GM18907 (cell line): ENCODE measurements around the gene RANBP2.
"Not testable (repeated sequence)": the region's sequence is repeated elsewhere in the genome, so short reads cannot be mapped to it uniquely, and the experiment has no call there.

Experiments used
- ATAC-seq: cut with Tn5 transposase; IDR thresholded peaks from one replicate; pipeline ENCODE4 v1.9.1; 2021; ENCODE audit warnings: mild to moderate bottlenecking, moderate library complexity; ENCODE audit not compliant: unreplicated experiment

RANBP2 gene

GRCh38 chr2:108719149-108720044, at the start of gene RANBP2:
RANBP2 (plus strand) TSS chr2:108719482; CDS start chr2:108719607, 125 bp downstream.
- peak; percentile 100 for ATAC-seq

- not testable (repeated sequence) for ATAC-seq
These were observed 49.0 kb upstream of the RANBP2 start for GRCh38 chr2:108670282-108670681.

- not testable (repeated sequence) for ATAC-seq
These were observed 47.0 kb upstream of the RANBP2 start for GRCh38 chr2:108672200-108672805.

- ATAC-seq, result not testable (repeated sequence)
These were observed 42.8 kb upstream of the RANBP2 start for GRCh38 chr2:108676522-108676921.

GRCh38 chr2:108677239-108677744, 42.0 kb upstream of the RANBP2 start:
- ATAC-seq, result not testable (repeated sequence)

- not testable (repeated sequence) for ATAC-seq
These were observed 41.1 kb upstream of the RANBP2 start for GRCh38 chr2:108678198-108678651.

- ATAC-seq, result not testable (repeated sequence)
These were observed 38.5 kb upstream of the RANBP2 start for GRCh38 chr2:108680805-108681204.

GRCh38 chr2:108688818-108689756, 30.2 kb upstream of the RANBP2 start:
- ATAC-seq, result not testable (repeated sequence)

GRCh38 chr2:108690001-108690400, 29.3 kb upstream of the RANBP2 start:
- ATAC-seq, result peak; percentile 95

- ATAC-seq, result no peak
These were observed 27.8 kb upstream of the RANBP2 start for GRCh38 chr2:108691447-108691846.

- no peak for ATAC-seq
These were observed 18.1 kb upstream of the RANBP2 start for GRCh38 chr2:108701208-108701607.

GRCh38 chr2:108701806-108702205, 17.5 kb upstream of the RANBP2 start:
- no peak for ATAC-seq

GRCh38 chr2:108704871-108705270, 14.4 kb upstream of the RANBP2 start:
- no peak for ATAC-seq

GRCh38 chr2:108707300-108707699, 12.0 kb upstream of the RANBP2 start:
- no peak for ATAC-seq

GRCh38 chr2:108716971-108717370, 2.3 kb upstream of the RANBP2 start:
- ATAC-seq, result not testable (repeated sequence)

GRCh38 chr2:108726048-108726447, 6.8 kb downstream of the RANBP2 start:
- ATAC-seq, result not testable (repeated sequence)

- not testable (repeated sequence) for ATAC-seq
These were observed 15.4 kb downstream of the RANBP2 start for GRCh38 chr2:108734656-108735055.

- ATAC-seq, result not testable (repeated sequence)
These were observed 38.7 kb downstream of the RANBP2 start for GRCh38 chr2:108757973-108758372.

- ATAC-seq, result not testable (repeated sequence)
These were observed 43.3 kb downstream of the RANBP2 start for GRCh38 chr2:108762618-108763017.

- not testable (repeated sequence) for ATAC-seq
These were observed 47.4 kb downstream of the RANBP2 start for GRCh38 chr2:108766671-108767070.
